Neural progenitor cell (in vitro differentiated cells): ENCODE measurements around the gene CHGA.

Source experiments
- EZH2 ChIP-seq: fragments of 200-600 bp; sonication (generic); IDR thresholded peaks from 2 replicates; pipeline ENCODE4 v1.6.1; 2017; ENCODE audit warnings: antibody characterized with exemption, mild to moderate bottlenecking, moderate library complexity
- EZH2phosphoT487 ChIP-seq: fragments of 200-600 bp; sonication (generic); IDR thresholded peaks from 2 replicates; pipeline ENCODE4 v1.6.1; 2017; ENCODE audit warnings: antibody characterized with exemption
- TF ChIP-seq, protein P1 (sequence below): fragments of 200-600 bp; sonication (generic); IDR thresholded peaks from 2 replicates; pipeline ENCODE4 v1.5.1; 2017; ENCODE audit warnings: antibody characterized with exemption, mild to moderate bottlenecking

DNA sequence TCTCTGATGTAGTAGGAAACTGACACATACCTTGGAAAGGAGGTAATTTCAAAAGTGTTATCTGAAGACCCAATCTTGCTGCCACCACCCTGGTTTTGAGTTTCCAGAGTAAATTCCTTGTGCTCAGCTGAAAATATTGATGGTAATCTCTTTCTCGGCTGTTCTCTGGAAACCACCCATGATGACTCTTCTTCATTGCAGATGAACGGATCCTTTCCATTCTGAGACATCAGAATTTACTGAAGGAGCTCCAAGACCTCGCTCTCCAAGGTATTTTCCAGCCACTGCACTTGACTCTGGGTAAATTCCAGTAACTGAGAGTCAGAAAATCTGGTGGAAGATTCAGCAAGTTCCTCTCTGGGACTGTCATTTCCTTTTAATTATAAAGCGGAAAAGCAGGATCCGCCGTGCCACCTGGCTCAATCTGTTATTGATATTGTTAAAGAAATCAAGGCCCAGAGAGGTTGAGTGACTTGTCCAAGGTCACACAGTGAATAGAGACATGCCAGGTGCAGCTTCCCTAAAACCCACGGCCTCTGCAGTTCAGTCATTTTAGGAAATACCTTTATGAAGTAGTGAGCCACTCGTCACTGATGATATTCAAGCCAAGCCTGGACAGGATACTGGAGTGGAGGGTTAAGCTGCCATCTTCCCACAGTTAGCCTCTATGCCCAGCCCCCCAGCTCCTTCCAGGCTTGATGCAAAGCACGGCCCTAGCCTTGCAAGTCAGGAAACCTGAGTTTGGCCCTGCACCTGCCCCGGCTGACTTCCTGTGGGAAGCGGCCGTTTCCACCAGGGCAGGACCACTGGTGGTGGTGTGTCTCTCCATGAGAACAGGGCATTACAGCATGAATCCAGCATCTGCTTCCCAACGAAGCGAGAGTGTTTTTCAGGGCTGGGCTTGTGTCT, 4.7 kb downstream of the CHGA start:
- TF ChIP-seq, protein P1, sequence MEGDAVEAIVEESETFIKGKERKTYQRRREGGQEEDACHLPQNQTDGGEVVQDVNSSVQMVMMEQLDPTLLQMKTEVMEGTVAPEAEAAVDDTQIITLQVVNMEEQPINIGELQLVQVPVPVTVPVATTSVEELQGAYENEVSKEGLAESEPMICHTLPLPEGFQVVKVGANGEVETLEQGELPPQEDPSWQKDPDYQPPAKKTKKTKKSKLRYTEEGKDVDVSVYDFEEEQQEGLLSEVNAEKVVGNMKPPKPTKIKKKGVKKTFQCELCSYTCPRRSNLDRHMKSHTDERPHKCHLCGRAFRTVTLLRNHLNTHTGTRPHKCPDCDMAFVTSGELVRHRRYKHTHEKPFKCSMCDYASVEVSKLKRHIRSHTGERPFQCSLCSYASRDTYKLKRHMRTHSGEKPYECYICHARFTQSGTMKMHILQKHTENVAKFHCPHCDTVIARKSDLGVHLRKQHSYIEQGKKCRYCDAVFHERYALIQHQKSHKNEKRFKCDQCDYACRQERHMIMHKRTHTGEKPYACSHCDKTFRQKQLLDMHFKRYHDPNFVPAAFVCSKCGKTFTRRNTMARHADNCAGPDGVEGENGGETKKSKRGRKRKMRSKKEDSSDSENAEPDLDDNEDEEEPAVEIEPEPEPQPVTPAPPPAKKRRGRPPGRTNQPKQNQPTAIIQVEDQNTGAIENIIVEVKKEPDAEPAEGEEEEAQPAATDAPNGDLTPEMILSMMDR = no peak
- no peak for TF ChIP-seq EZH2
- TF ChIP-seq EZH2phosphoT487 = no peak
